Posterior cingulate gyrus (tissue), 11 donors: ENCODE data around the gene CKM.

Experiments
- DNase-seq, 10 donors: peaks; one replicate each; pipeline versions ENCODE4 v3.0.0 to v3.0.0-alpha.2; 2020 to 2021; ENCODE audit warnings: mixed read lengths in 3 of 10
- intact Hi-C: fragments of 100-400 bp; cut with DNase I; formaldehyde crosslinking; loops from one replicate; pipeline ENCODE4 v1.15.1; 2023

CKM gene

GRCh38 chr19:45322744-45323281 lies at the start of gene CKM:
CKM (minus strand) TSS chr19:45322875; CDS start chr19:45319713, 3,162 bp downstream.
- intact Hi-C loops = no loop called here
- DNase-seq = no peak

- peak; percentile 97 to 100 (median 98) for DNase-seq
- intact Hi-C loops = loop anchor here (5.0 kb wide), 1 partner anchor 37 kb away; the partner anchor contains the start of genes POLR1G and PPP1R13L
These were observed 47.9 kb upstream of the CKM start, which contains the start of gene ERCC2 for GRCh38 chr19:45370410-45371204. ERCC2 (minus strand) TSS chr19:45370573; CDS start chr19:45370540, 33 bp downstream.

- peak in 1 of 10 donors; percentile 68 for DNase-seq
- intact Hi-C loops = no loop called here
These were observed 46.2 kb upstream of the CKM start for GRCh38 chr19:45368737-45369340.

DNA sequence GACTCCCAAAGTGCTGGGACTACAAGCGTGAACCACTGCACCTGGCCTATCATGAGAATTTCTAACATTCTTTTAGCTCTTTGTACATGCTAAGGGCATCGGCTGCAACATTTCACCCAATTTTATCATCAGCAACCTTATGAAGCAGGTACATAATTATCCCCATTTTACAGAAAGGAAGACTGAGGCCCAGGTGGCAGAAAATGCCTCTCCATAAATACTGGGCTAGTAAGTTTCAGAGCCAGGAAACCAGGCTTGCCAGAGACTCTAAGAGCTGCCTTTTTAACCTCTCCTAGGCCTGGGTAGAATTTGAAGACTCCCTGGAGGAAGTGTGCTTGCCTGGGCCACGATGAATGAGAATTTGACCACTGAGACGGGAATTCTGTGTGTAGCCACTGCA lies 45.5 kb upstream of the CKM start:
- DNase-seq = no peak
- intact Hi-C loops = no loop called here

- intact Hi-C loops = no loop called here
- DNase-seq = no peak
These were observed 42.0 kb upstream of the CKM start for GRCh38 chr19:45364696-45365095.

GRCh38 chr19:45363861-45364459 lies 41.3 kb upstream of the CKM start:
- peak in 1 of 10 donors; percentile 75 for DNase-seq
- intact Hi-C loops = no loop called here

DNA sequence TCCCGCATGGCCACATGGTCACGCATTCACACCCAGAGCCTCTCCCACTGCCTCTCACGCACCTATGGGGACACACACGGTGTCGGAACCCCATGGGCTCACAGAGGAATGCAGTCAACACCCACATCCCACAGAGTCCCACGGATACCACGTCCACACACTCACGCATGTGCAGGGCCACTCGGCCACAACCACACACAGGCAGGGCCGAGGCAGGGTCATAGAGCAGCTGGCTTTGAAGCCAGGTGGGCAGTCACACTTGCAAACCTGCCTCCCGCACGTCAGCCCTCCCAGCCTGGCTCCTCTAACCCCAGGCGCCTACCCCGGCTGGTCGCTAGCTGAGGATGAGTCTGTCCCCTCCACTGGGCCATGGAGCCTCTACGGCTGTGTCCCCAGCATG lies 39.6 kb upstream of the CKM start:
- DNase-seq = no peak
- intact Hi-C loops = no loop called here

GRCh38 chr19:45361608-45362007 lies 38.9 kb upstream of the CKM start:
- no peak for DNase-seq
- intact Hi-C loops = no loop called here

DNA sequence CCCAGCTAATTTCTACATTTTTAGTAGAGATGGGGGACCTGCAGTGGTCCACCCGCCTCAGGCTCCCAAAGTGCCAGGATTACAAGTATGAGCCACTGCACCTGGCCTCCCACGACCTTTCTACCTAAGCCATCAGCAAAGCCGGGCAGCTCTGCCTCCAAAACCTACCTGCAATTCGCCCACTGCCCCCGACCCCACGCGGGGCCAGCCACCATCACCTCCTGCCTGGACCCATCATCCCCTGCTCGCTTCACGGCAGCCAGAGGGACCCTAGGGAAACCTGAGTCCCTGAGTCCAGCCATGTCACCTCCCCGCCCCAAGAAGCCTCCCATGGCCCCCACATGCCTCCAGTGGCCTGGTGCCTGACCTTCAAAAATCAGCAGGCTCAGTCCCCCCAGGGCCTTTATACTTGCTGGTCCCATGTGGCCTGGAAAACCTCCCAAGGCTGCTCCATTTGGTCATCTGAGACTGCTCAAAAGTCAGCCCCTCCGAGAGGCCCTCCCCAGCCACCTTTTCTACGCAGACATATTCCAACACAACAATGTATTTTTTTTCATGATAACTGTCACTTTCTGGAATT lies 35.6 kb upstream of the CKM start:
- no peak for DNase-seq
- intact Hi-C loops = no loop called here

DNA sequence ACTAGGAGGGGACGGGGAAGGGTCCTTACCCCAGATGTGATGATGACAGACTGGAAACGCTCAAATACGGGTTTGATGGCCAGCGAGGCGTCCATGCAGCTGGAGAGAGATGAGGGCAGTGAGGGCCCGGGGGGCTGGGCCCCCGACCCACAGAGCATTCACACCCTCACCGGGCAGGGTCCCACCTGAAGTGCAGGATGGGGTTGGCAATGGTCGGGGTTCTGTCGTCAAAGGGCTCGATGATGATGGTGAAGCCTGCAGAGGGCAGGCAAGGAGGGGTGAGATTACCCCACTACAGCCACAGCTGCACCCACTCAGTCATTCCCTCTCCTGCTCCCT lies 34.7 kb upstream of the CKM start:
- DNase-seq = no peak
- intact Hi-C loops = no loop called here

DNA sequence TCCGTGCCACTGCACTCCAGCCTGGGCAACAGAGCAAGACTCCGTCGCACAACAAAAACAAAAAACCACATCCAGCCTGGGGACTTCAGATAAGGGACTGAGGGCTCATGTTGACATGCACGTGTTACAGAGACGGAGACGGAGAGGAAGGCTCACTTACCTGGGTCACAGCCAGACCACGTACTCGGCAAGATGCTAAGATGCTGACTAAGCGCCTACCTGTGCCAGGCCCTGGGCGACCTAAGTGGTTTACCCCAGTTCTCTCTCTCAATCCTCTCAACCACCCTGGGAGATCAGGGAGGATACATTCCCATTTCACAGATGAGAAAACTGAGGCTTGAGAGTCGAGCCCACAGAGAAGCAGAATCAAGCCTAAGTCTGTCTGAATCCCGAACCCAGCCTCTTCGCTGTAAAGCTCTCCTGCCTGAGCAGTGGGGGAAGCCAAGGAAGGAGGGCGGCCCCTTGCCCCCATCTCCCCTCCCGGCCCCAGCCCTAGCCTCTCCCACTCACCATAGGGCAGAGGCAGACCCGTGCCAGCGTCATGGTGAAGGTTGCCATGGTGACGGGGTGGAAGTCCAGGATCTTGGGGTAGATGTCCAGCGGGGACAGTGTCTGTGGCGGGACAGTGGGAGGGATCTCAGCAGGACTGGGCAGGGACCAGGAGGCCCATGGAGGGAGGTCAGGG lies 34.2 kb upstream of the CKM start:
- intact Hi-C loops = no loop called here
- no peak for DNase-seq

DNA sequence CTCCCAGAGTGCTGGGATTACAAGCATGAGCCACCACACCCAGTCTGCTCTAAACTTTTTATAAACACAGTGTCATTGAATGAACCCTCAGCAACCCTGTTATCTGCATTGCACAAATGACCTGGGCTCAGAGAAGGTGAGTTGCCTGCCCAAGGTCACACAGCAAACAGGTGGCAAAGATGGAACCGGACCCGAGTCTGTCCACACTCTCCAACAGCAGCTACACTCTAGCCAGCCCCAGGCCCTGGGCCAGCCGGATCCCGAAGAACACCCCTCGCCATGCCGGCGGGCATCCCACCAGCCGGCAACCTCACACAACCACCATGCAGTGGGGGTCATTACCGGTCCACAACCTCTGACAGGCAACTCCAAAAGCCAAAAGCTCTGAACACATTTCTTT lies 33.2 kb upstream of the CKM start:
- no peak for DNase-seq
- intact Hi-C loops = no loop called here

GRCh38 chr19:45355402-45355801 lies 32.7 kb upstream of the CKM start:
- DNase-seq = no peak
- intact Hi-C loops = no loop called here

GRCh38 chr19:45354241-45354842 lies 31.7 kb upstream of the CKM start:
- intact Hi-C loops = no loop called here
- DNase-seq = no peak

- DNase-seq = no peak
- intact Hi-C loops = no loop called here
These were observed 30.5 kb upstream of the CKM start for GRCh38 chr19:45352914-45353796.

- intact Hi-C loops = no loop called here
These were observed 29.8 kb upstream of the CKM start for GRCh38 chr19:45352471-45352870.

DNA sequence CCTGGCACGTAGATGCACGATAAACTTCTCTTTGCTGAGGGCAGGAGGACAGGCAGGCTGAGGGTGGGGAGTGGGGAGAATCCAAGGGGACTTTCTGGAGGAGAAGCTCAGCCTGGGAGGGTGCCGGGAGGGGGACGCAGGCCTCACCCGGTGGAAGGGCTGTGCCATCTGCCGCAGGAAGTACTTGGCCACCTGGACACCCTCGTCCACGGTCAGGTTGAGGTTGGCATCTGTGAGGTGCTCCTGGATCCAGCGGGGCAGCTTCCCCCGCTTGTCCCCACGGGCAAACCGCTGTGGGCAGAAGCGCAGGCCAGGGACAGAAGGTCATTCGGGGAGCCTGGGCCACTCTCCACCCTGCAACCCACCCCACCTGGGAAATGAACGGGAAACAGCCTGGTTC lies 29.4 kb upstream of the CKM start:
- intact Hi-C loops = no loop called here
- no peak for DNase-seq

More at GRCh38 chr19:45352471-45352870, 29.8 kb upstream of the CKM start:
- no peak for DNase-seq

GRCh38 chr19:45351401-45351952 lies 28.8 kb upstream of the CKM start:
- intact Hi-C loops = no loop called here
- DNase-seq = no peak
